HEK293 (cell line): ENCODE results near the gene GUCY1B1.

Source experiments
- CTCF ChIA-PET: fragments of 350-600 bp; formaldehyde crosslinking; extraction: SDS; loops from one replicate; lab custom pipeline; 2021; ENCODE audit warnings: antibody characterized with exemption; lab: Yijun Ruan, JAX
- POLR2A ChIA-PET: fragments of 300-600 bp; formaldehyde crosslinking; extraction: SDS; loops from one replicate; lab custom pipeline; 2020; ENCODE audit warnings: antibody characterized with exemption, inconsistent platforms; lab: Yijun Ruan, JAX
- H3K27ac ChIP-seq: fragments of 200-500 bp; sonication (Bioruptor generic); 2 replicates; pipeline ENCODE4 v1.5.1; 2014; ENCODE audit warnings: low read depth, low read length, control low read depth, inconsistent platforms; ENCODE audit errors: extremely low read depth
- H3K36me3 ChIP-seq, 2 experiments: fragments of 200-500 bp in 1 of 2; sonication (Bioruptor generic) in 1 of 2; 1 replicate in 1 of 2; 2 replicates in 1 of 2; pipeline ENCODE4 v1.5.1; 2014 to 2017; ENCODE audit warnings: inconsistent platforms in 2 of 2, low read length in 2 of 2; ENCODE audit not compliant: control insufficient read depth in 2 of 2, insufficient read depth in 1 of 2
- H3K4me1 ChIP-seq: fragments of 200-500 bp; sonication (Bioruptor generic); 2 replicates; pipeline ENCODE4 v1.5.1; 2014; ENCODE audit warnings: mild to moderate bottlenecking, low read length, inconsistent platforms; ENCODE audit not compliant: control insufficient read depth, insufficient read depth
- H3K4me3 ChIP-seq: 2 replicates; pipeline ENCODE4 v1.5.1; 2011; ENCODE audit warnings: low read depth, mild to moderate bottlenecking, control low read depth, low read length, moderate library complexity
- H3K9me3 ChIP-seq: fragments of 200-500 bp; sonication (Bioruptor generic); 2 replicates; pipeline ENCODE4 v1.5.1; 2014; ENCODE audit warnings: low read depth, low read length, inconsistent platforms; ENCODE audit not compliant: control insufficient read depth, insufficient read depth
- CTCF ChIP-seq: fragments of 450-650 bp; formaldehyde crosslinking; IDR thresholded peaks from 2 replicates; pipeline ENCODE4 v1.5.1; 2016; ENCODE audit warnings: missing biosample characterization, missing genetic modification characterization
- GLI2 ChIP-seq: fragments of 450-650 bp; formaldehyde crosslinking; IDR thresholded peaks from 2 replicates; pipeline ENCODE4; 2017; ENCODE audit warnings: missing biosample characterization, missing genetic modification characterization, low read depth, borderline replicate concordance
- HOXA7 ChIP-seq: sonication (generic); formaldehyde crosslinking; IDR thresholded peaks from 2 replicates; pipeline ENCODE4 v1.8.1; 2022; ENCODE audit warnings: missing genetic modification reagents, borderline replicate concordance
- KLF7 ChIP-seq: fragments of 450-650 bp; formaldehyde crosslinking; IDR thresholded peaks from 2 replicates; pipeline ENCODE4 v1.5.1; 2016; ENCODE audit warnings: missing biosample characterization, missing genetic modification characterization, borderline replicate concordance
- OVOL3 ChIP-seq: fragments of 450-650 bp; formaldehyde crosslinking; IDR thresholded peaks from 2 replicates; pipeline ENCODE4 v1.5.1; 2016; ENCODE audit warnings: missing biosample characterization, missing genetic modification characterization
- ZBTB8A ChIP-seq: fragments of 450-650 bp; formaldehyde crosslinking; IDR thresholded peaks from 2 replicates; pipeline ENCODE4 v1.5.1; 2016; ENCODE audit warnings: missing biosample characterization, missing genetic modification characterization
- ZNF114 ChIP-seq: fragments of 450-650 bp; formaldehyde crosslinking; IDR thresholded peaks from 2 replicates; pipeline ENCODE4 v1.5.0; 2017; ENCODE audit warnings: missing biosample characterization, missing genetic modification characterization
- ZNF132 ChIP-seq: fragments of 450-650 bp; formaldehyde crosslinking; IDR thresholded peaks from 2 replicates; pipeline ENCODE4 v1.5.1; 2017; ENCODE audit warnings: missing biosample characterization, missing genetic modification characterization, borderline replicate concordance
- ZNF223 ChIP-seq: fragments of 450-650 bp; formaldehyde crosslinking; IDR thresholded peaks from 2 replicates; pipeline ENCODE4 v1.5.1; 2016; ENCODE audit warnings: missing biosample characterization, missing genetic modification characterization
- ZNF23 ChIP-seq: fragments of 450-650 bp; formaldehyde crosslinking; IDR thresholded peaks from 2 replicates; pipeline ENCODE4 v1.5.1; 2016; ENCODE audit warnings: missing biosample characterization, missing genetic modification characterization, borderline replicate concordance
- ZNF341 ChIP-seq: fragments of 450-650 bp; formaldehyde crosslinking; IDR thresholded peaks from 2 replicates; pipeline ENCODE4; 2016; ENCODE audit warnings: low read depth, missing biosample characterization, missing genetic modification characterization
- ZNF354C ChIP-seq: fragments of 450-650 bp; formaldehyde crosslinking; IDR thresholded peaks from 2 replicates; pipeline ENCODE4 v1.5.1; 2016; ENCODE audit warnings: missing biosample characterization, missing genetic modification characterization, low read depth, borderline replicate concordance
- ZNF362 ChIP-seq: fragments of 450-650 bp; formaldehyde crosslinking; IDR thresholded peaks from 2 replicates; pipeline ENCODE4 v1.5.1; 2016; ENCODE audit warnings: missing biosample characterization, missing genetic modification characterization
- ZNF366 ChIP-seq: fragments of 450-650 bp; formaldehyde crosslinking; conservative IDR thresholded peaks from 2 replicates; pipeline ENCODE4 v1.5.1; 2016; ENCODE audit warnings: missing biosample characterization, missing genetic modification characterization
- ZNF529 ChIP-seq: fragments of 450-650 bp; formaldehyde crosslinking; IDR thresholded peaks from 2 replicates; pipeline ENCODE4 v1.5.1; 2017; ENCODE audit warnings: missing genetic modification characterization, missing biosample characterization; ENCODE audit not compliant: insufficient replicate concordance
- ZNF571 ChIP-seq: fragments of 450-650 bp; formaldehyde crosslinking; IDR thresholded peaks from 2 replicates; pipeline ENCODE4 v1.5.0; 2017; ENCODE audit warnings: missing biosample characterization, missing genetic modification characterization
- ZNF596 ChIP-seq: fragments of 450-650 bp; IDR thresholded peaks from 2 replicates; pipeline ENCODE4 v1.5.0; 2018; ENCODE audit warnings: missing biosample characterization, mild to moderate bottlenecking, missing genetic modification characterization, moderate library complexity
- ZNF654 ChIP-seq: fragments of 450-650 bp; formaldehyde crosslinking; IDR thresholded peaks from 2 replicates; pipeline ENCODE4 v1.5.1; 2016; ENCODE audit warnings: low read depth, missing biosample characterization, missing genetic modification characterization
- ZNF677 ChIP-seq: fragments of 450-650 bp; IDR thresholded peaks from 2 replicates; pipeline ENCODE4 v1.5.0; 2018; ENCODE audit warnings: missing biosample characterization, mild to moderate bottlenecking, missing genetic modification characterization, moderate library complexity
- TF ChIP-seq, protein P1 (sequence below): fragments of 450-650 bp; formaldehyde crosslinking; IDR thresholded peaks from 2 replicates; pipeline ENCODE4 v1.5.1; 2016; ENCODE audit warnings: missing biosample characterization, missing genetic modification characterization
- TF ChIP-seq, protein P2 (sequence below): fragments of 450-650 bp; formaldehyde crosslinking; IDR thresholded peaks from 2 replicates; pipeline ENCODE4 v1.5.1; 2016; ENCODE audit warnings: missing biosample characterization, missing genetic modification characterization
- TF ChIP-seq, protein P3 (sequence below): IDR thresholded peaks from 2 replicates; pipeline ENCODE4 v1.6.1; 2011; ENCODE audit warnings: mild to moderate bottlenecking, low read depth, low read length, borderline replicate concordance
- TF ChIP-seq, protein P4 (sequence below): fragments of 450-650 bp; formaldehyde crosslinking; conservative IDR thresholded peaks from 2 replicates; pipeline ENCODE4 v1.5.1; 2016; ENCODE audit warnings: low read depth, missing biosample characterization, missing genetic modification characterization

The GUCY1B1 gene

GRCh38 chr4:155807021-155807420 lies 48.2 kb downstream of the GUCY1B1 start:
- Histone ChIP-seq H3K36me3 (peaks cover 0 to 35% of the 10 kb centered on the region in 2 experiments; a peak in 2 of 3 replicates), H3K4me3 (no peak overlapping the region), H3K9me3 (no peaks in the 10 kb centered on the region), H3K27ac (no peak overlapping the region), H3K4me1 (no peaks in the 10 kb centered on the region)
- CTCF ChIA-PET, result interaction anchor here (1.7 kb wide), 1 partner anchor 146 kb away, joined by 8 read pairs; the partner anchor contains the start of gene CTSO
- no peak for TF ChIP-seq ZNF114 (tag by site-specific recombination)
- TF ChIP-seq HOXA7 (CRISPR knock-in tag), result no peak
- TF ChIP-seq, protein P1, sequence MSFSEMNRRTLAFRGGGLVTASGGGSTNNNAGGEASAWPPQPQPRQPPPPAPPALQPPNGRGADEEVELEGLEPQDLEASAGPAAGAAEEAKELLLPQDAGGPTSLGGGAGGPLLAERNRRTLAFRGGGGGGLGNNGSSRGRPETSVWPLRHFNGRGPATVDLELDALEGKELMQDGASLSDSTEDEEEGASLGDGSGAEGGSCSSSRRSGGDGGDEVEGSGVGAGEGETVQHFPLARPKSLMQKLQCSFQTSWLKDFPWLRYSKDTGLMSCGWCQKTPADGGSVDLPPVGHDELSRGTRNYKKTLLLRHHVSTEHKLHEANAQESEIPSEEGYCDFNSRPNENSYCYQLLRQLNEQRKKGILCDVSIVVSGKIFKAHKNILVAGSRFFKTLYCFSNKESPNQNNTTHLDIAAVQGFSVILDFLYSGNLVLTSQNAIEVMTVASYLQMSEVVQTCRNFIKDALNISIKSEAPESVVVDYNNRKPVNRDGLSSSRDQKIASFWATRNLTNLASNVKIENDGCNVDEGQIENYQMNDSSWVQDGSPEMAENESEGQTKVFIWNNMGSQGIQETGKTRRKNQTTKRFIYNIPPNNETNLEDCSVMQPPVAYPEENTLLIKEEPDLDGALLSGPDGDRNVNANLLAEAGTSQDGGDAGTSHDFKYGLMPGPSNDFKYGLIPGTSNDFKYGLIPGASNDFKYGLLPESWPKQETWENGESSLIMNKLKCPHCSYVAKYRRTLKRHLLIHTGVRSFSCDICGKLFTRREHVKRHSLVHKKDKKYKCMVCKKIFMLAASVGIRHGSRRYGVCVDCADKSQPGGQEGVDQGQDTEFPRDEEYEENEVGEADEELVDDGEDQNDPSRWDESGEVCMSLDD (tag by site-specific recombination), result no peak
- no peak for TF ChIP-seq OVOL3
- no peak for TF ChIP-seq ZNF677
- POLR2A ChIA-PET, result no interaction called here

- Histone ChIP-seq H3K4me3 (no peak overlapping the region), H3K9me3 (no peaks in the 10 kb centered on the region), H3K27ac (no peak overlapping the region), H3K36me3 (peaks cover 0 to 10% of the 10 kb centered on the region in 2 experiments; a peak in 1 of 3 replicates), H3K4me1 (no peaks in the 10 kb centered on the region)
- ChIA-PET POLR2A (no interaction called here), CTCF (interaction anchor here (0.6 to 3.4 kb wide), 12 partner anchors 8 to 407 kb away, joined by 3 to 32 read pairs (median 3); partner anchors contain the start of gene CTSO)
- TF ChIP-seq ZBTB8A (tag by site-specific recombination) (no peak), CTCF (0 out of 2 replicates have a peak, but pooled peaks have one; percentile 29), ZNF341 (tag by site-specific recombination) (no peak), ZNF223 (no peak), KLF7 (tag by site-specific recombination) (no peak), ZNF132 (tag by site-specific recombination) (no peak), ZNF23 (tag by site-specific recombination) (no peak), GLI2 (tag by site-specific recombination) (no peak), ZNF571 (no peak), ZNF366 (tag by site-specific recombination) (0 out of 2 replicates have a peak, but pooled peaks have one; percentile 14), ZNF654 (peak; percentile 66), ZNF354C (no peak), ZNF362 (tag by site-specific recombination) (peak; percentile 53; the same call in 1 of the 2 replicates), ZNF529 (tag by site-specific recombination) (no peak), ZNF596 (tag by site-specific recombination) (no peak)
- TF ChIP-seq, protein P2, sequence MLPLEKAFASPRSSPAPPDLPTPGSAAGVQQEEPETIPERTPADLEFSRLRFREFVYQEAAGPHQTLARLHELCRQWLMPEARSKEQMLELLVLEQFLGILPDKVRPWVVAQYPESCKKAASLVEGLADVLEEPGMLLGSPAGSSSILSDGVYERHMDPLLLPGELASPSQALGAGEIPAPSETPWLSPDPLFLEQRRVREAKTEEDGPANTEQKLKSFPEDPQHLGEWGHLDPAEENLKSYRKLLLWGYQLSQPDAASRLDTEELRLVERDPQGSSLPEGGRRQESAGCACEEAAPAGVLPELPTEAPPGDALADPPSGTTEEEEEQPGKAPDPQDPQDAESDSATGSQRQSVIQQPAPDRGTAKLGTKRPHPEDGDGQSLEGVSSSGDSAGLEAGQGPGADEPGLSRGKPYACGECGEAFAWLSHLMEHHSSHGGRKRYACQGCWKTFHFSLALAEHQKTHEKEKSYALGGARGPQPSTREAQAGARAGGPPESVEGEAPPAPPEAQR (tag by site-specific recombination), result no peak
- TF ChIP-seq, protein P3, sequence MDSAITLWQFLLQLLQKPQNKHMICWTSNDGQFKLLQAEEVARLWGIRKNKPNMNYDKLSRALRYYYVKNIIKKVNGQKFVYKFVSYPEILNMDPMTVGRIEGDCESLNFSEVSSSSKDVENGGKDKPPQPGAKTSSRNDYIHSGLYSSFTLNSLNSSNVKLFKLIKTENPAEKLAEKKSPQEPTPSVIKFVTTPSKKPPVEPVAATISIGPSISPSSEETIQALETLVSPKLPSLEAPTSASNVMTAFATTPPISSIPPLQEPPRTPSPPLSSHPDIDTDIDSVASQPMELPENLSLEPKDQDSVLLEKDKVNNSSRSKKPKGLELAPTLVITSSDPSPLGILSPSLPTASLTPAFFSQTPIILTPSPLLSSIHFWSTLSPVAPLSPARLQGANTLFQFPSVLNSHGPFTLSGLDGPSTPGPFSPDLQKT, result no peak
- TF ChIP-seq, protein P4, sequence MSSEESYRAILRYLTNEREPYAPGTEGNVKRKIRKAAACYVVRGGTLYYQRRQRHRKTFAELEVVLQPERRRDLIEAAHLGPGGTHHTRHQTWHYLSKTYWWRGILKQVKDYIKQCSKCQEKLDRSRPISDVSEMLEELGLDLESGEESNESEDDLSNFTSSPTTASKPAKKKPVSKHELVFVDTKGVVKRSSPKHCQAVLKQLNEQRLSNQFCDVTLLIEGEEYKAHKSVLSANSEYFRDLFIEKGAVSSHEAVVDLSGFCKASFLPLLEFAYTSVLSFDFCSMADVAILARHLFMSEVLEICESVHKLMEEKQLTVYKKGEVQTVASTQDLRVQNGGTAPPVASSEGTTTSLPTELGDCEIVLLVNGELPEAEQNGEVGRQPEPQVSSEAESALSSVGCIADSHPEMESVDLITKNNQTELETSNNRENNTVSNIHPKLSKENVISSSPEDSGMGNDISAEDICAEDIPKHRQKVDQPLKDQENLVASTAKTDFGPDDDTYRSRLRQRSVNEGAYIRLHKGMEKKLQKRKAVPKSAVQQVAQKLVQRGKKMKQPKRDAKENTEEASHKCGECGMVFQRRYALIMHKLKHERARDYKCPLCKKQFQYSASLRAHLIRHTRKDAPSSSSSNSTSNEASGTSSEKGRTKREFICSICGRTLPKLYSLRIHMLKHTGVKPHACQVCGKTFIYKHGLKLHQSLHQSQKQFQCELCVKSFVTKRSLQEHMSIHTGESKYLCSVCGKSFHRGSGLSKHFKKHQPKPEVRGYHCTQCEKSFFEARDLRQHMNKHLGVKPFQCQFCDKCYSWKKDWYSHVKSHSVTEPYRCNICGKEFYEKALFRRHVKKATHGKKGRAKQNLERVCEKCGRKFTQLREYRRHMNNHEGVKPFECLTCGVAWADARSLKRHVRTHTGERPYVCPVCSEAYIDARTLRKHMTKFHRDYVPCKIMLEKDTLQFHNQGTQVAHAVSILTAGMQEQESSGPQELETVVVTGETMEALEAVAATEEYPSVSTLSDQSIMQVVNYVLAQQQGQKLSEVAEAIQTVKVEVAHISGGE (tag by site-specific recombination), result peak; percentile 93
These were observed 51.0 kb downstream of the GUCY1B1 start for GRCh38 chr4:155809835-155810234.
